ENCODE results near the gene COL10A1.

COL10A1 gene

DNA sequence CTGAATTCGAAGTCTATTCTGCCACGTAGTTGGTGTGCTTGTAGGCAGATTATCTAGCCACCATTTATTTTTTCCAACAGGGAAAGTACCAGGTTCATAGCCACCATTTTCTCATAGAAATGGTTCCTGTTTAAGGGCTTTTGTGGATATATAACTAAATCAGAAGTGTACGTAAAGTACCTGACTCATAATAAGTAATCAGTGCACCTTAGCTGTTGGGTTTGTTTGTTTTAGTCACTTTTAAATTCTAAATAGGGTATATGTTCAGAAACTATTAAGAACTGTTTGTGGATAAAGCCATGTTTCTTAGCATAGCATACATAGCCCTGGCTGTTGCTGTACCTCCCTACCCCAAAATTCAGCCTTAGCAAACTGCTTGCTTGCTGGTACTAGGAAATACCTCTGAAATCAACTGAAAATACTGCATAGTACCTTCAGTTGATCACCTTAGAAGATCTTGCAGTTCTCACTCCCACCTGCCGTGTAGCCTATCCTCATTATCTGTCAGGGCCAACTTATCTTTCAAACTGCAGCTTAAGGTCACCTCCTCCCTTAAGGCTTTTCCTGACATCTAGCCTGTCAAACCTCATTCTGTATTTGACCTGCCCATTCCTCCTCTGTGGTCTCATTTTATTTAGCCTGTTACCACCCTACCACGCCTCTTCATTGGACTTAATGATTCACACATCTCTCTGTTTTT lies 44.6 kb upstream of the COL10A1 start:
- no peak for TF ChIP-seq EZH2 (IDR thresholded peaks at IDR 0.05; ENCODE audit: borderline replicate concordance, low read depth, low read length, severe bottlenecking)
- TF ChIP-seq CTCF (IDR thresholded peaks at IDR 0.05; ENCODE audit: borderline replicate concordance, extremely low read depth, low read length, poor library complexity, severe bottlenecking) = no peak
- no peak for ATAC-seq (ENCODE audit: insufficient read depth, low read depth)
- Histone ChIP-seq H3K36me3 (ENCODE audit: insufficient read depth, low read length) (no peaks in the 10 kb centered on the region), H3K4me3 (ENCODE audit: low read depth in 1 of 2, low read length in 2 of 2) (no peak overlapping the region), H3K27ac (ENCODE audit: low read length) (no peak overlapping the region), H3K27me3 (ENCODE audit: insufficient read depth, low read length, poor library complexity) (no peaks in the 10 kb centered on the region), H3K9ac (ENCODE audit: low read depth, low read length) (no peak overlapping the region), H3K9me3 (ENCODE audit: insufficient read depth, low read length, severe bottlenecking) (no peaks in the 10 kb centered on the region), H2AFZ (ENCODE audit: low read depth, low read length) (no peak overlapping the region), H4K20me1 (ENCODE audit: insufficient read depth, low read length) (no peaks in the 10 kb centered on the region), H3K4me1 (ENCODE audit: insufficient read depth, low read length) (peaks cover 6% of the 10 kb centered on the region), H3K79me2 (ENCODE audit: insufficient read depth, low read length) (no peaks in the 10 kb centered on the region), H3K4me2 (ENCODE audit: insufficient read depth, low read length) (no peak overlapping the region)
- no peak for DNase-seq

GRCh38 chr6:116169880-116170279 lies 43.9 kb upstream of the COL10A1 start:
- TF ChIP-seq EZH2 (IDR thresholded peaks at IDR 0.05; ENCODE audit: borderline replicate concordance, low read depth, low read length, severe bottlenecking) (no peak), CTCF (IDR thresholded peaks at IDR 0.05; ENCODE audit: borderline replicate concordance, extremely low read depth, low read length, poor library complexity, severe bottlenecking) (no peak)
- no peak overlapping the region for H3K4me2 ChIP-seq (ENCODE audit: insufficient read depth, low read length)
- no peak overlapping the region for H3K9ac ChIP-seq (ENCODE audit: low read depth, low read length)
- no peaks in the 10 kb centered on the region for H3K27me3 ChIP-seq (ENCODE audit: insufficient read depth, low read length, poor library complexity)
- no peak overlapping the region for H2AFZ ChIP-seq (ENCODE audit: low read depth, low read length)
- H3K36me3 ChIP-seq (ENCODE audit: insufficient read depth, low read length) = no peaks in the 10 kb centered on the region
- no peaks in the 10 kb centered on the region for H3K79me2 ChIP-seq (ENCODE audit: insufficient read depth, low read length)
- H4K20me1 ChIP-seq (ENCODE audit: insufficient read depth, low read length) = no peaks in the 10 kb centered on the region
- H3K9me3 ChIP-seq (ENCODE audit: insufficient read depth, low read length, severe bottlenecking) = no peaks in the 10 kb centered on the region
- peaks cover 7% of the 10 kb centered on the region for H3K4me1 ChIP-seq (ENCODE audit: insufficient read depth, low read length)
- H3K4me3 ChIP-seq (ENCODE audit: low read depth in 1 of 2, low read length in 2 of 2) = no peak overlapping the region
- no peak overlapping the region for H3K27ac ChIP-seq (ENCODE audit: low read length)
- ATAC-seq (ENCODE audit: insufficient read depth, low read depth) = no peak
- no peak for DNase-seq

DNA sequence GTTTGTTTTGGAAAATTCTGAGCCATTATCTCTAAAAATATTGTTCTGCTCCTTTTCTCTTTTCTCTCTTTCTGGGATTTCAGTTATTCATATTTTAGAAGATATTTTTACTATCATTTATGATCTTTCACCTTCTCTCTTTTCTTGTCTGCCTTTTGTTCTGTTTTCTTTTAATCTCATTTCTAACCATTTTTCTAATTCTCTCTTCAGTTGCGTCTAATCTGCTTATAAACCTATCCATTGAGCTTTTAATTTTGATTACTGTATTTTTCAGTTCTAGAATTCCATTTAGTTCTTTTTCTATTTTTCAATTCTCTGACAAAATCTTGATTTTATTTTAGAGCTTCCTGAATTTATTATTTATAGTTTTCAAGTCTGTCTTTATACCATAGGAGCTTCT lies 42.2 kb upstream of the COL10A1 start:
- no peak overlapping the region for H2AFZ ChIP-seq (ENCODE audit: low read depth, low read length)
- H4K20me1 ChIP-seq (ENCODE audit: insufficient read depth, low read length) = no peaks in the 10 kb centered on the region
- peaks cover 7% of the 10 kb centered on the region for H3K4me1 ChIP-seq (ENCODE audit: insufficient read depth, low read length)
- no peak overlapping the region for H3K9ac ChIP-seq (ENCODE audit: low read depth, low read length)
- ATAC-seq (ENCODE audit: insufficient read depth, low read depth) (no peak), DNase-seq (no peak)
- no peaks in the 10 kb centered on the region for H3K9me3 ChIP-seq (ENCODE audit: insufficient read depth, low read length, severe bottlenecking)
- TF ChIP-seq CTCF (IDR thresholded peaks at IDR 0.05; ENCODE audit: borderline replicate concordance, extremely low read depth, low read length, poor library complexity, severe bottlenecking) (no peak), EZH2 (IDR thresholded peaks at IDR 0.05; ENCODE audit: borderline replicate concordance, low read depth, low read length, severe bottlenecking) (no peak)
- no peaks in the 10 kb centered on the region for H3K36me3 ChIP-seq (ENCODE audit: insufficient read depth, low read length)
- no peaks in the 10 kb centered on the region for H3K27me3 ChIP-seq (ENCODE audit: insufficient read depth, low read length, poor library complexity)
- no peak overlapping the region for H3K4me3 ChIP-seq (ENCODE audit: low read depth in 1 of 2, low read length in 2 of 2)
- no peaks in the 10 kb centered on the region for H3K79me2 ChIP-seq (ENCODE audit: insufficient read depth, low read length)
- no peak overlapping the region for H3K4me2 ChIP-seq (ENCODE audit: insufficient read depth, low read length)
- H3K27ac ChIP-seq (ENCODE audit: low read length) = no peak overlapping the region
